GM10266 (cell line): ENCODE measurements around the gene CNMD.

Experiments
- DNase-seq: peaks from one replicate; pipeline ENCODE4 v3.0.0; 2012; ENCODE audit errors: extremely low spot score
- CTCF ChIP-seq: IDR thresholded peaks from 2 replicates; pipeline ENCODE4 v1.5.1; 2012; ENCODE audit warnings: mild to moderate bottlenecking, low read depth; ENCODE audit not compliant: control insufficient read depth, insufficient read depth; ENCODE audit errors: missing control alignments

CNMD gene

GRCh38 chr13:52765611-52766390 is 26.2 kb upstream of the CNMD start:
- no peak for TF ChIP-seq CTCF
- no peak for DNase-seq

- no peak for DNase-seq
Observed at GRCh38 chr13:52760077-52760476, 20.5 kb upstream of the CNMD start.

GRCh38 chr13:52758114-52758513 is 18.5 kb upstream of the CNMD start:
- DNase-seq, result no peak
- TF ChIP-seq CTCF, result no peak

More at GRCh38 chr13:52760077-52760476, 20.5 kb upstream of the CNMD start:
- no peak for TF ChIP-seq CTCF

GRCh38 chr13:52751196-52751595 is 11.6 kb upstream of the CNMD start:
- DNase-seq, result no peak

GRCh38 chr13:52750713-52751112 is 11.1 kb upstream of the CNMD start:
- DNase-seq, result no peak
- no peak for TF ChIP-seq CTCF

More at GRCh38 chr13:52751196-52751595, 11.6 kb upstream of the CNMD start:
- TF ChIP-seq CTCF, result no peak

- TF ChIP-seq CTCF, result no peak
- DNase-seq, result no peak
Observed at GRCh38 chr13:52749419-52749818, 9.8 kb upstream of the CNMD start.

GRCh38 chr13:52746141-52746540 is 6.5 kb upstream of the CNMD start:
- no peak for DNase-seq
- TF ChIP-seq CTCF, result no peak
